HG03565 (cell line): ENCODE results near the gene JPH2.
"Not testable (repeated sequence)": the region's sequence is repeated elsewhere in the genome, so short reads cannot be mapped to it uniquely, and the experiment has no call there.

ENCODE experiments used
- ATAC-seq: cut with Tn5 transposase; IDR thresholded peaks from one replicate; pipeline ENCODE4 v1.9.1; 2021; ENCODE audit warnings: mild to moderate bottlenecking, moderate library complexity; ENCODE audit not compliant: unreplicated experiment

The JPH2 gene

GRCh38 chr20:44159711-44160110 lies 27.3 kb downstream of the JPH2 start:
- ATAC-seq, result no peak

GRCh38 chr20:44159125-44159524 lies 27.9 kb downstream of the JPH2 start:
- no peak for ATAC-seq

- no peak for ATAC-seq
Observed at GRCh38 chr20:44157061-44157460, 29.9 kb downstream of the JPH2 start.

- no peak for ATAC-seq
Observed at GRCh38 chr20:44154521-44155001, 32.4 kb downstream of the JPH2 start.

GRCh38 chr20:44153636-44154043 lies 33.3 kb downstream of the JPH2 start:
- no peak for ATAC-seq

GRCh38 chr20:44151621-44152416 lies 35.2 kb downstream of the JPH2 start:
- no peak for ATAC-seq

- no peak for ATAC-seq
Observed at GRCh38 chr20:44146272-44146671, 40.7 kb downstream of the JPH2 start.

GRCh38 chr20:44145131-44145775 lies 41.7 kb downstream of the JPH2 start:
- ATAC-seq, result no peak

GRCh38 chr20:44143936-44144335 lies 43.1 kb downstream of the JPH2 start:
- no peak for ATAC-seq

- ATAC-seq, result no peak
Observed at GRCh38 chr20:44142413-44142812, 44.6 kb downstream of the JPH2 start.

GRCh38 chr20:44141873-44142272 lies 45.1 kb downstream of the JPH2 start:
- no peak for ATAC-seq

- no peak for ATAC-seq
Observed at GRCh38 chr20:44138867-44139266, 48.1 kb downstream of the JPH2 start.

- no peak for ATAC-seq
Observed at GRCh38 chr20:44137266-44137801, 49.7 kb downstream of the JPH2 start.

GRCh38 chr20:44136579-44137265 lies 50.3 kb downstream of the JPH2 start:
- no peak for ATAC-seq

- no peak for ATAC-seq
Observed at GRCh38 chr20:44135417-44136204, 51.4 kb downstream of the JPH2 start.

GRCh38 chr20:44135012-44135412 lies 52.0 kb downstream of the JPH2 start:
- no peak for ATAC-seq

- ATAC-seq, result no peak
Observed at GRCh38 chr20:44133424-44133823, 53.6 kb downstream of the JPH2 start.

- no peak for ATAC-seq
Observed at GRCh38 chr20:44131704-44132103, 55.3 kb downstream of the JPH2 start.

GRCh38 chr20:44129911-44130718 lies 56.9 kb downstream of the JPH2 start:
- ATAC-seq, result no peak

- not testable (repeated sequence) for ATAC-seq
Observed at GRCh38 chr20:44129300-44129699, 57.7 kb downstream of the JPH2 start.
